ENCODE data around the gene DCAKD. TPM values are rescaled to one million over a fixed set of nuclear protein-coding genes. Genes with fewer than 3 reads are reported as not detected.

DCAKD gene
- total RNA-seq, 1 experiment from 2014 or later = 48.3 TPM

- H3K23ac ChIP-seq (ENCODE audit: insufficient read length, low read depth, low read length) = no peak overlapping the region
- no peak overlapping the region for H3K27ac ChIP-seq (ENCODE audit: insufficient read length, low read depth, low read length)
- no peak for TF ChIP-seq CTCF (conservative IDR thresholded peaks at IDR 0.05)
- no peak overlapping the region for H3T11ph ChIP-seq (ENCODE audit: low read length)
- H3K27me3 Mint-ChIP-seq (ENCODE audit: low read depth) = peaks cover 13% of the 10 kb centered on the region
- no peaks in the 10 kb centered on the region; a peak in 1 of 7 replicates for H3K36me3 Mint-ChIP-seq (ENCODE audit: insufficient read depth in 1 of 3, low read depth in 3 of 3)
- H3K56ac ChIP-seq (ENCODE audit: insufficient read length, low read depth, low read length) = no peak overlapping the region
- no peak overlapping the region for H2AFZ ChIP-seq (ENCODE audit: low read length)
- no peak overlapping the region for H2BK12ac ChIP-seq (ENCODE audit: insufficient read length, low read depth, low read length)
- H4K91ac ChIP-seq (ENCODE audit: insufficient read length, low read depth, low read length) = no peak overlapping the region
- no peaks in the 10 kb centered on the region for H3K79me1 ChIP-seq (ENCODE audit: insufficient read depth, low read depth, low read length, poor library complexity, severe bottlenecking)
- H3K4me2 ChIP-seq (ENCODE audit: insufficient read depth, insufficient read length, low read length) = no peak overlapping the region
- H2AK5ac ChIP-seq (ENCODE audit: insufficient read length, low read length) = no peak overlapping the region
- H3K14ac ChIP-seq (ENCODE audit: insufficient read depth, low read length) = no peak overlapping the region
- no peak overlapping the region for H2BK5ac ChIP-seq (ENCODE audit: insufficient read length, low read length)
- no peaks in the 10 kb centered on the region for H3K4me1 ChIP-seq (ENCODE audit: insufficient read depth, low read length)
- no CpG with 5 or more reads among the region's 10 CpGs for WGBS (ENCODE audit: extremely low coverage, insufficient read length, low lambda C conversion rate)
- no peak overlapping the region for H2BK15ac ChIP-seq (ENCODE audit: low read depth, low read length)
- H3K9me3 Mint-ChIP-seq = no peaks in the 10 kb centered on the region; a peak in 1 of 5 replicates
- no peak overlapping the region for H3K9ac ChIP-seq (ENCODE audit: extremely low read depth, insufficient read length, low read length)
- no peaks in the 10 kb centered on the region for H3K23me2 ChIP-seq (ENCODE audit: insufficient read length, low read depth, low read length, poor library complexity, severe bottlenecking)
- H3K4me1 Mint-ChIP-seq = peaks cover 18 to 32% of the 10 kb centered on the region in 2 experiments
- no peak overlapping the region for H3K4me3 Mint-ChIP-seq
- H3K9me3 ChIP-seq (ENCODE audit: control insufficient read depth, low read depth, low read length) = no peaks in the 10 kb centered on the region
- no peak overlapping the region for H2BK20ac ChIP-seq (ENCODE audit: low read depth, low read length, poor library complexity, severe bottlenecking)
- no peaks in the 10 kb centered on the region for H3K27me3 ChIP-seq (ENCODE audit: insufficient read depth, low read length)
- no peak overlapping the region for H4K8ac ChIP-seq (replicated peaks; ENCODE audit: insufficient read length, low read depth, low read length)
- no peak overlapping the region for H3K27ac Mint-ChIP-seq
- H3K4ac ChIP-seq (ENCODE audit: low read depth, low read length) = no peak overlapping the region
- H3K79me2 ChIP-seq (ENCODE audit: insufficient read depth, low read length) = no peaks in the 10 kb centered on the region
- H4K5ac ChIP-seq (ENCODE audit: insufficient read length, low read depth, low read length) = no peak overlapping the region
- H4K20me1 ChIP-seq (ENCODE audit: control insufficient read depth, insufficient read depth, insufficient read length) = no peaks in the 10 kb centered on the region
- DNase-seq = no peak
- H3K18ac ChIP-seq (ENCODE audit: insufficient read length, low read depth, low read length) = no peak overlapping the region
- H2BK120ac ChIP-seq (ENCODE audit: low read depth, low read length, poor library complexity, severe bottlenecking) = no peak overlapping the region
Observed at GRCh38 chr17:44990994-44991393, 60.4 kb downstream of the DCAKD start.

Measured in H9 (cell line).